H9 (cell line): ENCODE results near the gene TMEM63B. TPM values are rescaled to one million over a fixed set of nuclear protein-coding genes. Genes with fewer than 3 reads are reported as not detected.

ENCODE experiments used
- DNase-seq: peaks from one replicate; pipeline ENCODE4 v3.0.0-alpha.2; 2017
- H2AFZ ChIP-seq: one replicate; pipeline ENCODE4 v1.6.1; 2013; ENCODE audit warnings: mild to moderate bottlenecking, low read length, control low read depth, moderate library complexity
- H2AK5ac ChIP-seq: 2 replicates; pipeline ENCODE4 v1.6.1; 2013; ENCODE audit warnings: low read length, control low read depth, mixed read lengths; ENCODE audit not compliant: insufficient read length
- H2BK120ac ChIP-seq: one replicate; pipeline ENCODE4 v1.6.1; 2013; ENCODE audit warnings: low read depth, mild to moderate bottlenecking, low read length, control low read depth, inconsistent platforms; ENCODE audit not compliant: poor library complexity, severe bottlenecking
- H2BK12ac ChIP-seq: 2 replicates; pipeline ENCODE4 v1.6.1; 2013; ENCODE audit warnings: low read length, control low read depth, mixed read lengths, low read depth; ENCODE audit not compliant: insufficient read length
- H2BK15ac ChIP-seq: 2 replicates; pipeline ENCODE4 v1.6.1; 2013; ENCODE audit warnings: low read depth, low read length, control low read depth
- H2BK20ac ChIP-seq: one replicate; pipeline ENCODE4 v1.6.1; 2013; ENCODE audit warnings: low read depth, mild to moderate bottlenecking, low read length, control low read depth, inconsistent platforms; ENCODE audit not compliant: poor library complexity, severe bottlenecking
- H2BK5ac ChIP-seq: 2 replicates; pipeline ENCODE4 v1.6.1; 2013; ENCODE audit warnings: low read length, control low read depth, mixed read lengths; ENCODE audit not compliant: insufficient read length
- H3K14ac ChIP-seq: 2 replicates; pipeline ENCODE4 v1.6.1; 2013; ENCODE audit warnings: low read length, control low read depth; ENCODE audit not compliant: insufficient read depth
- H3K18ac ChIP-seq: 2 replicates; pipeline ENCODE4 v1.6.1; 2013; ENCODE audit warnings: low read depth, mild to moderate bottlenecking, mixed read lengths, low read length, control low read depth; ENCODE audit not compliant: insufficient read length
- H3K23ac ChIP-seq: 2 replicates; pipeline ENCODE4 v1.6.1; 2013; ENCODE audit warnings: low read length, control low read depth, mixed read lengths, low read depth; ENCODE audit not compliant: insufficient read length
- H3K23me2 ChIP-seq: 2 replicates; pipeline ENCODE4 v1.6.1; 2013; ENCODE audit warnings: low read depth, mild to moderate bottlenecking, mixed read lengths, low read length, control low read depth; ENCODE audit not compliant: insufficient read length, poor library complexity, severe bottlenecking
- H3K27ac ChIP-seq: 2 replicates; pipeline ENCODE4 v1.5.1; 2013; ENCODE audit warnings: low read length, control low read depth, mixed read lengths, low read depth; ENCODE audit not compliant: insufficient read length
- H3K27me3 ChIP-seq: 2 replicates; pipeline ENCODE4 v1.6.1; 2013; ENCODE audit warnings: low read length, control low read depth, inconsistent platforms; ENCODE audit not compliant: insufficient read depth
- H3K4ac ChIP-seq: 2 replicates; pipeline ENCODE4 v1.6.1; 2013; ENCODE audit warnings: low read depth, mild to moderate bottlenecking, control low read depth, inconsistent platforms, low read length, moderate library complexity
- H3K4me1 ChIP-seq: 2 replicates; pipeline ENCODE4 v1.6.1; 2013; ENCODE audit warnings: low read length, control low read depth, inconsistent platforms; ENCODE audit not compliant: insufficient read depth
- H3K4me2 ChIP-seq: 2 replicates; pipeline ENCODE4 v1.6.1; 2013; ENCODE audit warnings: low read length, control low read depth, mixed read lengths; ENCODE audit not compliant: insufficient read length, insufficient read depth
- H3K56ac ChIP-seq: 2 replicates; pipeline ENCODE4 v1.6.1; 2013; ENCODE audit warnings: low read depth, mild to moderate bottlenecking, mixed read lengths, low read length, control low read depth; ENCODE audit not compliant: insufficient read length
- H3K79me1 ChIP-seq: 2 replicates; pipeline ENCODE4 v1.6.1; 2013; ENCODE audit warnings: low read depth, mild to moderate bottlenecking, moderate library complexity, low read length, control low read depth, inconsistent platforms; ENCODE audit not compliant: insufficient read depth, poor library complexity, severe bottlenecking
- H3K79me2 ChIP-seq: 2 replicates; pipeline ENCODE4 v1.6.1; 2013; ENCODE audit warnings: low read length, control low read depth, inconsistent platforms; ENCODE audit not compliant: insufficient read depth
- H3K9ac ChIP-seq: 2 replicates; pipeline ENCODE4 v1.6.1; 2013; ENCODE audit warnings: low read length, control low read depth, mixed read lengths; ENCODE audit not compliant: insufficient read length; ENCODE audit errors: extremely low read depth
- H3K9me3 ChIP-seq: one replicate; pipeline ENCODE4 v1.6.1; 2013; ENCODE audit warnings: low read depth, low read length, inconsistent platforms; ENCODE audit not compliant: control insufficient read depth
- H3T11ph ChIP-seq: one replicate; pipeline ENCODE4 v1.6.1; 2013; ENCODE audit warnings: mild to moderate bottlenecking, low read length, control low read depth, inconsistent platforms
- H4K20me1 ChIP-seq: one replicate; pipeline ENCODE4 v1.6.1; 2013; ENCODE audit not compliant: control insufficient read depth, insufficient read length, insufficient read depth
- H4K5ac ChIP-seq: 2 replicates; pipeline ENCODE4 v1.6.1; 2013; ENCODE audit warnings: low read depth, mild to moderate bottlenecking, mixed read lengths, low read length, control low read depth; ENCODE audit not compliant: insufficient read length
- H4K8ac ChIP-seq: replicated peaks from 2 replicates; pipeline ENCODE4 v1.6.1; 2013; ENCODE audit warnings: low read length, control low read depth, mixed read lengths, low read depth; ENCODE audit not compliant: insufficient read length
- H4K91ac ChIP-seq: 2 replicates; pipeline ENCODE4 v1.6.1; 2013; ENCODE audit warnings: low read depth, mild to moderate bottlenecking, moderate library complexity, mixed read lengths, low read length, control low read depth; ENCODE audit not compliant: insufficient read length
- H3K27ac Mint-ChIP-seq, 3 experiments: 2 replicates in 2 of 3; 3 replicates in 1 of 3; pipeline ENCODE4 v1.8.0; 2020 to 2021; ENCODE audit warnings: mixed read lengths in 3 of 3, mild to moderate bottlenecking in 1 of 3, moderate library complexity in 1 of 3
- H3K27me3 Mint-ChIP-seq: 2 replicates; pipeline ENCODE4 v1.8.0; 2021; ENCODE audit warnings: low read depth, mild to moderate bottlenecking, moderate library complexity, mixed read lengths
- H3K36me3 Mint-ChIP-seq, 3 experiments: 2 replicates in 2 of 3; 3 replicates in 1 of 3; pipeline ENCODE4 v1.8.0; 2020 to 2021; ENCODE audit warnings: low read depth in 3 of 3, mixed read lengths in 3 of 3; ENCODE audit not compliant: insufficient read depth in 1 of 3
- H3K4me1 Mint-ChIP-seq, 2 experiments: 2 replicates each; pipeline ENCODE4 v1.8.0; 2020; ENCODE audit warnings: mixed read lengths in 2 of 2
- H3K4me3 Mint-ChIP-seq, 2 experiments: 2 replicates in 1 of 2; 3 replicates in 1 of 2; pipeline ENCODE4 v1.8.0; 2020 to 2021; ENCODE audit warnings: mild to moderate bottlenecking in 2 of 2, mixed read lengths in 2 of 2, moderate library complexity in 1 of 2
- H3K9me3 Mint-ChIP-seq, 2 experiments: 2 replicates in 1 of 2; 3 replicates in 1 of 2; pipeline ENCODE4 v1.8.0; 2020; ENCODE audit warnings: mild to moderate bottlenecking in 2 of 2, mixed read lengths in 2 of 2, moderate library complexity in 1 of 2
- WGBS: extraction: QIAGEN DNeasy Blood & Tissue Kit; methylation state at CpG from one replicate; pipeline ENCODE4 v1.1.7; 2013; ENCODE audit warnings: missing lambda C conversion rate, low lambda C conversion rate, mixed read lengths; ENCODE audit not compliant: insufficient read length; ENCODE audit errors: extremely low coverage; 5-methylcytosine and 5-hydroxymethylcytosine counted together
- total RNA-seq: library from RNA; stranded (reverse); gene quantifications from 2 replicates; pipeline ENCODE4 v1.2.1, GENCODE V29; 2021
- TF ChIP-seq, protein P1 (sequence below): fragments of 200-600 bp; sonication (generic); conservative IDR thresholded peaks from 3 replicates; pipeline ENCODE4 v1.8.0; 2021; ENCODE audit warnings: antibody characterized with exemption, mild to moderate bottlenecking

The TMEM63B gene
- total RNA-seq, 1 experiment from 2014 or later, result 56.3 TPM

DNA sequence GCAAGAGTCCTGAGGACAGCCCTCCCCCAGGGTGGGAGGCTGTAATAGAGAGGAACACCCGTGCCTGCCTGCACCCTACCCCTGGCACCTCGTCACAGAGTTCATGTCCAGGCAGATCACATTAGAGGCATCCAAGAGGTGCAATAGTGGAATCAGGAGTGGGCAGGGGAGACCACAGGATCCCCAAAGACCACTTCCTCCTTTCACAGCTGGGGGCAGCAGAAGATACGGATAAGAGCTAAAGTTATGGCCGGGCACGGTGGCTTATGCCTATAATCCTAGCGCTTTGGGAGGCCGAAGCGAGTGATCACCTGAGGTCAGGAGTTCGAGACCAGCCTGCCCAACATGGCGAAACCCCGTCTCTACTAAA is 29.8 kb downstream of the TMEM63B start:
- no peak overlapping the region for H4K8ac ChIP-seq

More for the DNA sequence above, 29.8 kb downstream of the TMEM63B start:
- Histone ChIP-seq H3K4ac (no peak overlapping the region), H3K27ac (no peak overlapping the region), H3K23me2 (no peaks in the 10 kb centered on the region), H4K5ac (no peak overlapping the region), H3K4me2 (no peak overlapping the region), H2BK20ac (no peak overlapping the region), H2BK15ac (no peak overlapping the region), H3K14ac (no peak overlapping the region), H3K79me1 (no peaks in the 10 kb centered on the region), H3T11ph (no peak overlapping the region), H3K79me2 (no peaks in the 10 kb centered on the region), H3K4me1 (peaks cover 5% of the 10 kb centered on the region; the same call in 1 of the 2 replicates), H3K18ac (no peak overlapping the region), H3K27me3 (no peaks in the 10 kb centered on the region), H2BK12ac (no peak overlapping the region), H2AK5ac (no peak overlapping the region), H4K20me1 (no peaks in the 10 kb centered on the region), H2BK5ac (no peak overlapping the region), H3K9me3 (no peaks in the 10 kb centered on the region), H2AFZ (no peak overlapping the region), H3K23ac (no peak overlapping the region), H4K91ac (no peak overlapping the region), H3K9ac (no peak overlapping the region), H2BK120ac (no peak overlapping the region), H3K56ac (no peak overlapping the region)
- peaks cover 6 to 12% (median 6%) of the 10 kb centered on the region in 3 experiments for H3K36me3 Mint-ChIP-seq
- peaks cover 2% of the 10 kb centered on the region; the same call in 1 of the 2 replicates for H3K27me3 Mint-ChIP-seq
- DNase-seq, result no peak
- TF ChIP-seq, protein P1, sequence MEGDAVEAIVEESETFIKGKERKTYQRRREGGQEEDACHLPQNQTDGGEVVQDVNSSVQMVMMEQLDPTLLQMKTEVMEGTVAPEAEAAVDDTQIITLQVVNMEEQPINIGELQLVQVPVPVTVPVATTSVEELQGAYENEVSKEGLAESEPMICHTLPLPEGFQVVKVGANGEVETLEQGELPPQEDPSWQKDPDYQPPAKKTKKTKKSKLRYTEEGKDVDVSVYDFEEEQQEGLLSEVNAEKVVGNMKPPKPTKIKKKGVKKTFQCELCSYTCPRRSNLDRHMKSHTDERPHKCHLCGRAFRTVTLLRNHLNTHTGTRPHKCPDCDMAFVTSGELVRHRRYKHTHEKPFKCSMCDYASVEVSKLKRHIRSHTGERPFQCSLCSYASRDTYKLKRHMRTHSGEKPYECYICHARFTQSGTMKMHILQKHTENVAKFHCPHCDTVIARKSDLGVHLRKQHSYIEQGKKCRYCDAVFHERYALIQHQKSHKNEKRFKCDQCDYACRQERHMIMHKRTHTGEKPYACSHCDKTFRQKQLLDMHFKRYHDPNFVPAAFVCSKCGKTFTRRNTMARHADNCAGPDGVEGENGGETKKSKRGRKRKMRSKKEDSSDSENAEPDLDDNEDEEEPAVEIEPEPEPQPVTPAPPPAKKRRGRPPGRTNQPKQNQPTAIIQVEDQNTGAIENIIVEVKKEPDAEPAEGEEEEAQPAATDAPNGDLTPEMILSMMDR, result 0 out of 3 replicates have a peak, but pooled peaks have one; percentile 16
- H3K4me1 Mint-ChIP-seq, result peaks cover 23 to 29% of the 10 kb centered on the region in 2 experiments
- no CpG with 5 or more reads among the region's 11 CpGs for WGBS
- H3K27ac Mint-ChIP-seq, result peak overlapping the region in 2 of 3 experiments; percentile 24 to 59; a peak in 2 of 7 replicates
- no peaks in the 10 kb centered on the region for H3K9me3 Mint-ChIP-seq
- H3K4me3 Mint-ChIP-seq, result no peak overlapping the region
